Measurements from ENCODE around the gene ROBO1. TPM values are rescaled to one million over a fixed set of nuclear protein-coding genes. Genes with fewer than 3 reads are reported as not detected.
A peak's percentile ranks its signal among the peaks of the same experiment; 100 is the strongest.
"Not testable (repeated sequence)": the region's sequence is repeated elsewhere in the genome, so short reads cannot be mapped to it uniquely, and the experiment has no call there.

The ROBO1 gene
- 100 to 1,000 TPM in 2 of 8 experiments, 10 to 100 TPM in 6; 45.0 to 147 (median 67.8) TPM for total RNA-seq

GRCh38 chr3:79767905-79768267 is at the start of gene ROBO1:
TSS of gene ROBO1 (minus strand) at chr3:79767998.
- in situ Hi-C loops (cut with MboI; ENCODE audit: low pct_unique_long_range_greater_than_20kb in 2 of 9, low sequenced_read_pairs in 9 of 9, unreplicated experiment in 9 of 9), result loop anchor here in 1 of 9 experiments (25.0 kb wide), 1 partner anchor 231 kb away; no protein-coding TSS in a partner anchor
- Histone ChIP-seq H3K27ac (no peak within 1 kb of the TSS), H3K4me3 (peak within 1 kb of the TSS; percentile 40 to 57 (median 51)), H3K4me1 (replicated peaks in 1 of 2) (peaks cover 7 to 22% of the 10 kb centered on the region in 2 donors)
- WGBS, 10 experiments, result 0 to 10% (median 0%) methylated on average over 1 to 10 of the region's 12 CpGs; no CpG with 5 or more reads in 2 of the 10 experiments
- peak in 6 of 8 experiments; percentile 73 to 84 (median 84) for ATAC-seq (replicated peaks in 6 of 8)

DNA sequence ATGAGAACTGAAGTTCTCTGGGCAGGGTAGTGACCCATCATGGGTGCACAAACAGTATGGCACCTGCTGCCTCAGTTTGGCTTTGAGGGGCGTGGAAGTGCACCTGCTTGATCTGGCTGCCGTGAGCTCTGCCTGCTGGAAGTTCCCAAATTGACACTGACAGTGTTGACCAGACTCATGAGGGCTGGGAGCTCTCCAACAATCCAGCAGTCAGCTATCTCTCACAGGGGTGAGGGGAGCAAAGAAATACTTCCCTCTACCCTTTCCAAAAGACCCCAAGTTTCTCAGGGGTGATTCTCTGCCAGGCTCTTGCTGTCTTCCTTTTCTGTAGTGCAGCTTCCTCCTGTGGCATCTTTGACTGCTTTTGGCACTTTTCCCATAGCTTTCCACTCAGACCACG is 49.4 kb upstream of the ROBO1 start:
- no peak for ATAC-seq (replicated peaks in 6 of 8)
- H3K4me1 ChIP-seq (replicated peaks in 1 of 2), result no peaks in the 10 kb centered on the region
- in situ Hi-C loops (cut with MboI; ENCODE audit: low pct_unique_long_range_greater_than_20kb in 2 of 9, low sequenced_read_pairs in 9 of 9, unreplicated experiment in 9 of 9), result no loop called here
- no peak overlapping the region for H3K27ac ChIP-seq
- 0 to 100% (median 82%) methylated on average over 1 to 3 of the region's 3 CpGs; no CpG with 5 or more reads in 2 of the 10 experiments for WGBS, 10 experiments
- no peak overlapping the region for H3K4me3 ChIP-seq

DNA sequence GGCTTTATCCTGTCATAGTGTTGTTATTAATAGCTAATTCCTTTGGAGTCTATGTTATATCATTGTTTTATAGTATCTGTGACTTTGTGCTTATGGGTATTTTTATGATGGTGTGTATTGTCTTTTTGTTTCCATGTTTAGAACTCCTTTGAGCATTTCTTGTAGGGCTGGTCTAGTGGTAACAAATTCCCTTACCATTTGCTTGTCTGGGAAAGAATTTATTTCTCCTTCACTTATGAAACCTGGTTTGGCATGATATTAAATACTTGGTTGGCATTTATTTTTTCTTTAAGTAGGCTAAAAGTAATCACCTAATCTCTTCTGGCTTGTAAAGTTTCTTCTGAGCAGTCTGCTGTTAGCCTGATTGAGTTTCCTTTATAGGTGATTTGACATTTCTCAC is 47.7 kb upstream of the ROBO1 start:
- ATAC-seq (replicated peaks in 6 of 8), result no peak
- in situ Hi-C loops (cut with MboI; ENCODE audit: low pct_unique_long_range_greater_than_20kb in 2 of 9, low sequenced_read_pairs in 9 of 9, unreplicated experiment in 9 of 9), result no loop called here
- H3K4me1 ChIP-seq (replicated peaks in 1 of 2), result peaks cover 0 to 11% of the 10 kb centered on the region in 2 donors
- no peak overlapping the region for H3K4me3 ChIP-seq
- no peak overlapping the region for H3K27ac ChIP-seq

GRCh38 chr3:79810581-79810980 is 42.8 kb upstream of the ROBO1 start:
- WGBS, 10 experiments, result 0 to 75% (median 50%) methylated on average over 1 of the region's 1 CpG; no CpG with 5 or more reads in 1 of the 10 experiments
- no peak overlapping the region for H3K27ac ChIP-seq
- H3K4me1 ChIP-seq (replicated peaks in 1 of 2), result peaks cover 0 to 30% of the 10 kb centered on the region in 2 donors
- in situ Hi-C loops (cut with MboI; ENCODE audit: low pct_unique_long_range_greater_than_20kb in 2 of 9, low sequenced_read_pairs in 9 of 9, unreplicated experiment in 9 of 9), result no loop called here
- no peak overlapping the region for H3K4me3 ChIP-seq
- peak in 5 of 8 experiments; percentile 33 to 82 (median 59) for ATAC-seq (replicated peaks in 6 of 8)

DNA sequence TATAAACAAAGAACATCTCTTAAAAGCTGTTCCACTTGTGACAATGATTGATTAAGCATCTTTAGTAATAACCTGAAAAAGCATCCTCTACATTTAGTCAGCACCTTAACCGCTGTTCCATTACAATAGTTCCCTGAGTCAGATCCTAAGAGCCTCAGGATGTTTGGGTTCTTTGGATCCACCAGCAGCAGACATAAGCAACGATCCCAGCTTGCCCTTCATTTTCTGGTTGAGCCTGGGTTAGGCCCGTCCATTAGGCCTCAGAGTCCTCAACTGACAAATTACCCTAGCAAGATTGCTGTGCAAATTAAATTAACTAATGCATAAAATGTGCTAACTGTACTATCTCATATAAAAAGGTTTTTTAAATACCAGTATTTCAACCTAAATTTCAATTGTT is 42.3 kb upstream of the ROBO1 start:
- WGBS, 10 experiments, result 0 to 93% (median 27%) methylated on average over 1 to 3 of the region's 3 CpGs; no CpG with 5 or more reads in 3 of the 10 experiments
- Histone ChIP-seq H3K4me3 (no peak overlapping the region), H3K27ac (no peak overlapping the region), H3K4me1 (replicated peaks in 1 of 2) (peaks cover 0 to 30% of the 10 kb centered on the region in 2 donors)
- peak in 1 of 8 experiments; percentile 58 for ATAC-seq (replicated peaks in 6 of 8)
- in situ Hi-C loops (cut with MboI; ENCODE audit: low pct_unique_long_range_greater_than_20kb in 2 of 9, low sequenced_read_pairs in 9 of 9, unreplicated experiment in 9 of 9), result no loop called here

DNA sequence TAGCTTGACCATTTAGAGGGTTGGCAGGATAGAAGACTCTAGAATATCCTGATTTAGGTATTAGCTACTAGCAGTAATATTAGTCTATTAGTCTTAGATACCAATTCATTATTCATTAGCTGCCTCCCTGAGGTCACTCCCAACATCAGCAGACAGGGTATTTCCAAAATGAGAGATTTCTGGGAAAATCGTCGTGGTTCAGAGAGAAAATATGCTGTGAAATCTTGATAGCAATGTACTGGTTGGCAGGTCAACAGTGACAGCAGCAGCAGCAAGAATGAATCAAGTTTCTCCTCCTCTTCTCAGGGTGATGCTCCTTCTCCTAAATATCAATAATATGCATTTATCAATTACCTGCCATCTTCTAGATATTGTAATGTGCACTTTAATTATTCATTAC is 41.3 kb upstream of the ROBO1 start:
- Histone ChIP-seq H3K4me3 (no peak overlapping the region), H3K27ac (no peak overlapping the region), H3K4me1 (replicated peaks in 1 of 2) (peaks cover 0 to 30% of the 10 kb centered on the region in 2 donors)
- in situ Hi-C loops (cut with MboI; ENCODE audit: low pct_unique_long_range_greater_than_20kb in 2 of 9, low sequenced_read_pairs in 9 of 9, unreplicated experiment in 9 of 9), result no loop called here
- WGBS, 10 experiments, result 0 to 93% (median 50%) methylated on average over 1 to 2 of the region's 2 CpGs; no CpG with 5 or more reads in 2 of the 10 experiments
- ATAC-seq (replicated peaks in 6 of 8), result no peak

GRCh38 chr3:79808515-79808914 is 40.7 kb upstream of the ROBO1 start:
- H3K4me3 ChIP-seq, result no peak overlapping the region
- in situ Hi-C loops (cut with MboI; ENCODE audit: low pct_unique_long_range_greater_than_20kb in 2 of 9, low sequenced_read_pairs in 9 of 9, unreplicated experiment in 9 of 9), result no loop called here
- H3K4me1 ChIP-seq (replicated peaks in 1 of 2), result peaks cover 0 to 30% of the 10 kb centered on the region in 2 donors
- no peak for ATAC-seq (replicated peaks in 6 of 8)
- WGBS, 10 experiments, result 9 to 100% (median 82%) methylated on average over 2 of the region's 2 CpGs
- no peak overlapping the region for H3K27ac ChIP-seq

DNA sequence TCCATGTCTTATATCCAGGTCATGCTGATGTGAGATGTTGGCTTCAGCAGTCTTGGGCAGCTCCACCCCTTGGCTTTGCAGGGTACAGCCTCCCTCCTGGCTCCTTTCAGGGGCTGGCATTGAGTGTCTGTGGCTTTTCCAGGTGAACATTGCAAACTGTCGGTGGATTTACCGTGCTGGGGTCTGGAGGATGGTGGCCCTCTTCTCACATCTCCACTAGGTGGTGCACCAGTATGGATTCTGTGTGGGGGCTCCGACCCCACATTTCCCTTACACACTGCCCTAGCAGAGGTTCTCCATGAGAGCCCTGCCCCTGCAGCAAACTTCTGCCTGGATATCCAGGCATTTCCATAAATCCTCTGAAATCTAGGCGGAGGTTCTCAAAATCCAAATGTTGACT is 22.4 kb upstream of the ROBO1 start:
- in situ Hi-C loops (cut with MboI; ENCODE audit: low pct_unique_long_range_greater_than_20kb in 2 of 9, low sequenced_read_pairs in 9 of 9, unreplicated experiment in 9 of 9); ATAC-seq (replicated peaks in 6 of 8); H3K4me3 ChIP-seq; H3K27ac ChIP-seq; H3K4me1 ChIP-seq (replicated peaks in 1 of 2): not testable (repeated sequence)
- 83 to 100% (median 100%) methylated on average over 1 to 2 of the region's 4 CpGs; no CpG with 5 or more reads in 3 of the 10 experiments for WGBS, 10 experiments

- H3K4me1 ChIP-seq (replicated peaks in 1 of 2), result peaks cover 0 to 9% of the 10 kb centered on the region in 2 donors
- no peak for ATAC-seq (replicated peaks in 6 of 8)
- WGBS, 10 experiments, result 0 to 100% (median 33%) methylated on average over 1 to 4 of the region's 5 CpGs; no CpG with 5 or more reads in 5 of the 10 experiments
- no peak overlapping the region for H3K27ac ChIP-seq
- in situ Hi-C loops (cut with MboI; ENCODE audit: low pct_unique_long_range_greater_than_20kb in 2 of 9, low sequenced_read_pairs in 9 of 9, unreplicated experiment in 9 of 9), result loop anchor here in 1 of 9 experiments (25.0 kb wide), 1 partner anchor 236 kb away; no protein-coding TSS in a partner anchor
- no peak overlapping the region for H3K4me3 ChIP-seq
Observed at GRCh38 chr3:79773291-79773690, 5.5 kb upstream of the ROBO1 start.

GRCh38 chr3:79769229-79769628 is 1.4 kb upstream of the ROBO1 start:
- peaks cover 7 to 22% of the 10 kb centered on the region in 2 donors for H3K4me1 ChIP-seq (replicated peaks in 1 of 2)
- ATAC-seq (replicated peaks in 6 of 8), result no peak
- H3K4me3 ChIP-seq, result no peak overlapping the region
- no peak overlapping the region for H3K27ac ChIP-seq
- in situ Hi-C loops (cut with MboI; ENCODE audit: low pct_unique_long_range_greater_than_20kb in 2 of 9, low sequenced_read_pairs in 9 of 9, unreplicated experiment in 9 of 9), result loop anchor here in 1 of 9 experiments (25.0 kb wide), 1 partner anchor 232 kb away; no protein-coding TSS in a partner anchor
- 0 to 42% (median 13%) methylated on average over 2 to 3 of the region's 3 CpGs; no CpG with 5 or more reads in 1 of the 10 experiments for WGBS, 10 experiments

DNA sequence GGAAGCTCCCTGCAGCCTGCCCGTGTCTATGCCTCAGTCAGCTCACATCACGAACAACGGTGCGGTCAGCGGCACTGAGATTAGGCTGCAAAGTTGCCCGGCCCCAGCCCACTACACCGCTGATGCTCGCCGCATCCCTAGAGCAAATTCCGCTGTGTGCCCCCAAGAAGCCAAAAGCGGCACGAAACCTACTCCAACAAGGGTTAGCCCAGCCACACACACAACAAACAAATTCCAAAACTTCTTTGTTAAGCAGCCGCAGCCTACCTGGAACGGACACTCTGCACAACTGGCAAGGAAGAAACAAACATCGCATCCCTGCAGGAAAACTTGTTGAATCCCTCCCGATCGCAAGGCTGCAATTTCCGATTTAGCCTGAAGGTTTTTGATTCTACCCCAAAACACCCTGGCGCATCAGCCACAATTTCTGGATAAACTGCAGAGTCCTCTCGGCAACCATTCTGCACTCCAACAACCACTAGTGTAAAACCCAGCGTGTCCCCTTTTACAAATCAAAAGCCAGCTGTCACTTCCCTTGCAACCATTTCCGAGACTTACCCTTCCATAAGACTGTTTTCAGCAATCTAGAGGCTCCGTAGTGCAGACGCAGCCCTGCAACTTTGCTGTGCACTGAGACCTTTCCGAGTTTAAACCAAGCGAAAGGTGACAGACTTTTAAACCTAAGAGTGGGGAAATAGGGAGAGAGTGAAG is 449 bp downstream of the ROBO1 start:
- Histone ChIP-seq H3K4me3 (peak overlapping the region; percentile 40 to 57 (median 51)), H3K4me1 (replicated peaks in 1 of 2) (peaks cover 7 to 22% of the 10 kb centered on the region in 2 donors), H3K27ac (no peak overlapping the region)
- 0 to 7% (median 1%) methylated on average over 2 to 16 of the region's 26 CpGs for WGBS, 10 experiments
- ATAC-seq (replicated peaks in 6 of 8), result peak in 6 of 8 experiments; percentile 56 to 65 (median 60)
- in situ Hi-C loops (cut with MboI; ENCODE audit: low pct_unique_long_range_greater_than_20kb in 2 of 9, low sequenced_read_pairs in 9 of 9, unreplicated experiment in 9 of 9), result loop anchor here in 1 of 9 experiments (25.0 kb wide), 1 partner anchor 230 kb away; no protein-coding TSS in a partner anchor

DNA sequence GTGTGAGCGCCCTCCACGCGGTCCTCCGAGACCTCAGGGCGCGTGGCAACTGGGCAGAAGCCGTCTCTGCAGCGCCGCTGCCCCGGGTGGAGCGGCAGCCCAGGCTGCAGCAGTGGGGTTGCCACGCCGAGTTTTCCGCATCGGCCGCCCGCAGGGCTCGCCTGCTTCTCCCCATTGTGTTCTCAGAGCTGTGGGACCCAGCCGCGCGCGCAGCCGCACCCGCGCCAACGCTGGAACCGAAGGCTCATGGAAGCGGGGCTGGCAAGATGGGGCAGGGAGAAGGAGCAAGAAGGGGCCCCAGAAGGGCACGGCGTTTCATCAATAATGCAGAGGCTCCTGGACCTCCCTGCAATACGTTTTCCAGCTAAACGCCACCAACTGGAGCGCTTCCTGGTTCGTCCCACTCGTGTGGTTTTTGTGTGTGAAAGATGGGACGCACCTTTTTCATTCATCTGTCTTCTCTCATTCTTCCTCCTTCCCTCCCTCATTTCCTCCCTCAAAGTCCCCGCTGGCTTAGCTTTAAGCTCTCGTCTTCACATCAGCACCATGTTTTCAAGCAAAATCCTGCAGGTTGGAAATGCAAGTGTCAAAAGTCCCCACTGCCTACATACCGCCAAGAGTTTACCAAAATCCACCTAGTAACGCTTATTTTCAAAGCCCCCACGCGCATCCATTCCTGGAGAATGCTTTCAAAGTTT is 1.2 kb downstream of the ROBO1 start:
- 0 to 30% (median 2%) methylated on average over 1 to 12 of the region's 42 CpGs; no CpG with 5 or more reads in 2 of the 10 experiments for WGBS, 10 experiments
- peak overlapping the region; percentile 40 to 57 (median 51) for H3K4me3 ChIP-seq
- peak in 6 of 8 experiments; percentile 22 to 68 (median 63) for ATAC-seq (replicated peaks in 6 of 8)
- H3K27ac ChIP-seq, result peak overlapping the region; percentile 3 to 58
- H3K4me1 ChIP-seq (replicated peaks in 1 of 2), result peaks cover 7 to 22% of the 10 kb centered on the region in 2 donors
- in situ Hi-C loops (cut with MboI; ENCODE audit: low pct_unique_long_range_greater_than_20kb in 2 of 9, low sequenced_read_pairs in 9 of 9, unreplicated experiment in 9 of 9), result loop anchor here in 1 of 9 experiments (25.0 kb wide), 1 partner anchor 229 kb away; no protein-coding TSS in a partner anchor

DNA sequence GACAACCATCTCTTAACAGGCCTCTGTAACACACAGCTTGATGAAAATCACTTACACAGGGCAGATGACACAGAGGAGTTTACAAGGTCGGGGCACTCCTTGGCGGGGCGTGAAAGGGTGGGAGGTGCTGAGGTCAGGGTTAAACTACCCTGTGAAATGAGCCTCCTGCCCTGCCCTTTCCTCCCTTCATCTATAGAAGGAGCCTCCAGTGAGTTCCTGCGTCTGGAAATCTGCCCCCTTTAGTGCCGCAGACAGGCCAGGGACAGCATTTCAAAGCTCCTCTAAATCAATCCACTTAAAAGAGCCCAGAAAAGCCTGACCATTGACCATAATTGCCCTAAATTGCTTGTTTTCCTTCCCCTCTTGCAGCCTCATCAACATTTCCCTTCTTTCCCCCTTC is 1.9 kb downstream of the ROBO1 start:
- Histone ChIP-seq H3K4me3 (peak overlapping the region; percentile 40 to 57 (median 51)), H3K27ac (peak overlapping the region in 1 of 2 donors; percentile 58), H3K4me1 (replicated peaks in 1 of 2) (peaks cover 7 to 22% of the 10 kb centered on the region in 2 donors)
- WGBS, 10 experiments, result 0 to 33% (median 1%) methylated on average over 1 to 5 of the region's 5 CpGs; no CpG with 5 or more reads in 6 of the 10 experiments
- ATAC-seq (replicated peaks in 6 of 8), result peak in 5 of 8 experiments; percentile 26 to 49 (median 39)
- in situ Hi-C loops (cut with MboI; ENCODE audit: low pct_unique_long_range_greater_than_20kb in 2 of 9, low sequenced_read_pairs in 9 of 9, unreplicated experiment in 9 of 9), result loop anchor here in 1 of 9 experiments (25.0 kb wide), 1 partner anchor 229 kb away; no protein-coding TSS in a partner anchor
